HT-29 (cell line): ENCODE data around the gene KRT77. TPM values are rescaled to one million over a fixed set of nuclear protein-coding genes. Genes with fewer than 3 reads are reported as not detected.
"Not testable (repeated sequence)": the region's sequence is repeated elsewhere in the genome, so short reads cannot be mapped to it uniquely, and the experiment has no call there.

ENCODE experiments used
- DNase-seq: peaks from one replicate; pipeline ENCODE4 v3.0.0-alpha.2; 2015; ENCODE audit warnings: low spot score
- total RNA-seq: library from RNA; depleted of rRNA; stranded (reverse); fragments of >200 nt; shearing (Covaris generic); gene quantifications from 2 replicates; pipeline ENCODE4 v1.2.3, GENCODE V29; 2014

Gene KRT77
- total RNA-seq, 1 experiment from 2014 or later = not detected

GRCh38 chr12:52677126-52677525, 26.2 kb downstream of the KRT77 start:
- no peak for DNase-seq

GRCh38 chr12:52676163-52676562, 27.2 kb downstream of the KRT77 start:
- no peak for DNase-seq

- DNase-seq = no peak
Observed at GRCh38 chr12:52675301-52675701, 28.0 kb downstream of the KRT77 start.

DNA sequence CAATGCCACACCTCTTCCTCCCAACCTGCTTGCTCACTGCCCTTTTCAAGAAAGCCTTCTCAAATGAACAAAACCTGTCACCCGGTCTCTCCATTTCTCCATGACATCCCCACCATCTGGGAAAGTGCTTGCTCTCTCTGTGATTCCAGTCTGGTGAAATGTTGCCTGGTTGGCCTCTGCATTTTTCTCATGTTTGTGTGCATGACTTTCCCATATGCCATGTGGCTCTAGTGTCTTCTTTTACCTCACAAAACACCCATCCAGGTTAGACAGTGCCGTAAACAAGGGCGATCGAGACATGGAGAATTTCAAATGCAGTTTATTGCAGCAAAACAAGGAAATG, 28.9 kb downstream of the KRT77 start:
- no peak for DNase-seq

DNA sequence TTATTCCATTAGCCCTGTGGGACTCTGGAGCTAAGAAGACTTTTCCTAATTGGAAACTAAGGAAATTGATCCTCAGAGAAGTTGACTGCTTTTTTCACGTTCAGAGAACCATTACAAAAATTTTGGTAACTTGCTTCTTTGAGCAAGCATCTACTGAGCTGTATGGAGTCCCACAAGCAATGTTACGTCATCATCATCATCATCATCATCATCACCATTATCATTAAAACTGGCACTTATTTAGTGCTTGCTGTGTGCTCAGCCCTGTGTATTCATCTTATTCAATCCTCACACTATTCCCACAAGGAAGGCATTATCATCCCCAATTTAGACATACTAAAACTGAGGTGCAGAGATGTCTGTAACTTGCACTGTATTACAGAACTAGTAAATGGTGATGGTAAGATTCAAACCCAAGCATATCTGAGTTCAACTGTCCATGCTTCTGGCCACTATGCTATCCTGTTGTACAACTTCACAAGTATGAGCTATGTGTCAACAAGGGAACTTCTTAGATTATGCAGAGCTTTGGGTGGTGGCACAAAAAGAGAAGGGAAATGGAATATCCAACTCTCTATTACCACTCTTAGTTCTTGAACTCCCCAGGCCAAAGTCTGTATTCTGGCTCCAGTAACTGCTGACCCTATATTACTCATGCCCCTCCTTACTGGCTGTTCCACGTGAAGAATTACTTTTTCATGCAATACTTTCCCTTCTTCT, 29.5 kb downstream of the KRT77 start:
- DNase-seq = no peak

- no peak for DNase-seq
Observed at GRCh38 chr12:52673217-52673616, 30.1 kb downstream of the KRT77 start.

- no peak for DNase-seq
Observed at GRCh38 chr12:52672321-52672933, 30.9 kb downstream of the KRT77 start.

GRCh38 chr12:52670961-52671360, 32.4 kb downstream of the KRT77 start:
- no peak for DNase-seq

DNA sequence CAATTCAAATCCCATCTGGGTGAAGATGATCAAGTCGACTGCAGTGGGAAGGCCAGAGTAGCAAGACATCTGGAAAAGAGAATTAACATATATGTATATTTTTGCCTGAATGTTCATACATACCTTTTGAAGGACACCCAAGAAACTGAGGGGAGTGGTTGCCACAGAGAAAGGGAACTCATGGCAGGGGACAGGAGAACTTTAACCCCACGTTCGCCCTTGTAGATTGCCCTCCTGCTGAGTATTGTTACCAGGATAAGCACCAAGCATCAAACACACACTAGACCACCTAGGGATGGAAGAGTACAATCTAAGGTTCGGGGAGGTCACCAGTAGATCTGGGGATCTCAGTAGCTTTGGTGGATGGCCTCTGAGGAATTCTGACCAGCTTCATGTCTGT, 32.8 kb downstream of the KRT77 start:
- DNase-seq = no peak

DNA sequence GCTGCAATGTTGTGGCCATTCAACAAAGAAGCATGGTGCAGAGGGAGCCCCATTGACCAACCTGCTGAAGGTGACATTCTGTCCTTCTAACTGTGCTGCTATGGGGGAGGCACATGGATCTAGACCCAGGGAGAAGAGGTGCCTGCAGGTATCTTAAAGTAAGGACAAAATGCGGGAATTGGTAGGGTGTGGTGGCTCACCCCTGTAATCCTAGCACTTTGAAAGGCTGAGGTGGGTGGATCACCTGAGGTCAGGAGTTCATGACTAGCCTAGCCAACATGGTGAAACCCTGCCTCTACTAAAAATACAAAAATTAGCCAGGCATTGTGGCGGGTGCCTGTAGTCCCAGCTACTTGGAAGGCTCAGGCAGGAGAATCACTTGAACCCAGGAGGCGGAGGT, 33.4 kb downstream of the KRT77 start:
- not testable (repeated sequence) for DNase-seq

DNA sequence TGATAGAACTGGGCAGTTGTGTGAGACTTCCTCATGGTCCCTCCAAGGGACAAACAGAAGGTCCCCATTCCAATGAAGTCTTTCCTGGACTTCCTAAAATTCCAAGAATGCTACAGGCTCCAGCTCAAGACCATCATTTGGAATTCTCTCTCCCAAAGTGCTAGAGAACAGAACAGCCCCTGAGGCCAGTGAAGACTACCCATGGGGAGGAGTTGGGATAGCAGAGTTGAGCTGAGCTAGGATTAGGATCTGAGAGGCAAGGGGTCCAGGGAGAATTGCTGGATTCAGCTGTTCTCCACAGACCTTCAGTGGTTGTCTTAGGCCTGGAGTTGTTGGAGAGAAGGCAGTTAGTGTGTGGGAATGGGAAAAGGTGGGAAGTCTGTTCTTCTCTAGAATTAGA, 33.9 kb downstream of the KRT77 start:
- no peak for DNase-seq

DNA sequence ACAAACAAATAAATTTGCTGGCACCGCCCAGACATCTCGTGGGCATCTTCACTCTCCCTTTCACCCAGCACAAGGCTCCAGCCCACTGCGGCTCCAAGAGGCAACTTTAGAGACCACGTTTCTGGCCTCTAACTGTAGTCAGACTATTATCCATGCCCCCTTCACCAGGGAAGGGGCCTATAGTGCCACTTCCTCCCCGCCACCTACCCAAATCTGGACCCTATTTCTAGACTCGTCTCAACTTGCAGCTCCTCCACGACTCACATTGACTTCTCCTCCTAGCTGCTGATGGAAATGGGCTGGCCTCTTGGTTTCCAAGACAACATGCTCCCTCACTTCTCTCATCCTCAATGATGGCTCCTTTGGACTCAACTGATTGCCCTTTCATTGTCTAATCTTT, 35.4 kb downstream of the KRT77 start:
- no peak for DNase-seq

DNA sequence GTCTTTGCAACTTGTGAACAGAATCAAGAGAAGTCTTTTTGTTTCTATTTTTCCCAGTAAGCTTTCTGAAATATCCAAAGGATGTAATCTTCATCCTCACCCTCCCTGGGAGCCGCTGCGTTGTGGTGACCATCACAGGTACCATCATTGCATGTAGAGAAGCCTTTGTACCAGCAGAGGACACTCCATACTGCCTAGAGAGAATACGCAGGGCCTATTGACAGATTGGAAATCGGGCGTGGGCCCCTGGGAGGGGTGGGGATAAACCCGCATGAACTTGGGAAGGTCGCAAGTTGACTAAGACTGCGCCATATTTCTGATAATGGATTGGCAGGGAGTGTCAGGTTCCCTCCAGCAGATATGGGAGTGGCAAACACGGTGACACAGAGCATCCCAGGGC, 35.8 kb downstream of the KRT77 start:
- no peak for DNase-seq

- DNase-seq = no peak
Observed at GRCh38 chr12:52666471-52666870, 36.9 kb downstream of the KRT77 start.

DNA sequence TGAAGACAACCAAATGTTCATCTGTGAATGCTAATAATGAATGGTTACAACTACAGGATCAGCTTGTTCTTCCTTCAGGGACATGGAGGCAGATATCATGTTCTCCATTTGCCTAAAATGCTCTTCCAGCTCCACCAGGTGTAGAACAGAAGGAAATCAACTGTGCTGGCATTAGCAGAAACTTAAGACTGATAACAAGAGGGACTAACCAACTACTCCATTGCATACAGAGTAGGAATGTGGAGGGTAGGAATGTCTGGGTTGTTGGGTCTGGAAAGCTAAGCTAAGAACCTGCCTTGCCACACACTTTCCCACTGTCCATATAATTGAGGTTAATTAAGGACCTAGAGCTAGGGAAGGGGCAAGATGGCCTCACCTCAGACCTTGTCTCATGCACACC, 39.9 kb downstream of the KRT77 start:
- no peak for DNase-seq

DNA sequence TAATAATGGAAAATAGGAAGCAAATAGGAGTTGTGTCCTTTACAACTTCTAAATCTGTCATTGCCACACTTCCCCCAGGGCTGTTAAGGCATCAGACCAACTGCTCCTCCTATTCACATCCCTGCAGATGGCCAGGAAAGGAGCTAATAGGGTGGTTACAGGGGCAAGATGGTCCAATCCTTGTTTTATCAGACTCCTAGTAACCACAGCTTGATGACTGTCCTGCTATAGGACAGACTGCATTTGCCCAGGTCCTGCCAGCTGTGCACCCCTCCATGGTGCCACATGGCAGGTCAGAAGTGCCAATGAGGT, 40.5 kb downstream of the KRT77 start:
- DNase-seq = no peak

DNA sequence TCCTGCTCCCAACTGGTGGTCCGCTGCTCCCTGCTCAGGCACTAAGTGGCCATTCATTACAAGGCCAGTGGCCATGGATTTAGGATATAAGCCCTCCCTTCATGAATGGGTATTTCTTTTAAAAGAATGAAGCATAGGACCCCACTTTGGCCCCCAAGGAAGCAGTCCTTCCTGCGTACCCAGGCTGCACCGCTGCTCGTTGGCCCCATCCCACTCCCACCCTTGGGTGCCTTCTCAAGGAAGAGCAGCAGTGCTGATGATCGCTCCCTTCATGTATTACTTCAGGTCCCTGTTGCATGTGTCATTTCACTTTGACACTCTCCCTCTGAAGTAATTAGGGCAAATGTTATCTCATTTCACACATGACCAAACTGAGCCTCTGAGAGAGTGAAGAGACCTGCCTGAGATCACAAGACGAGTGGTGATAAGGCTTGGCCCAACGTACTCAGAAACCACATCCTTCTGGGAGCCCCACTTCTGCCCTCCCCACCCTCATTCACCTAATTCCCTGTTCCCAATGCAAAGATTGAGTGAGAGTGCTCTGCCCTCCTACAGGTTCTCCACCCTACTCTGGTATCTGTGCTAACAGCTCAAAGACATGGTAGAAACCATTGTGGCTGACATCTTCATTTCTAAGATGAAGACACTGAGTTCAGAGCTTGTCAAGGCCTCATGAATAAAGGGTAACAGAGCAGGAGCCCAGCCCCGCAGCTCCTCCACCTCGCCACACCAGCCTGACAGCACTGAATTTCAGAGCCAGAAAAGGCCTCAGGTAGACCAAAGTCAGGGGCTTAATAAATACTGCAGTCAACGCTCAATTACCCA, 41.0 kb downstream of the KRT77 start:
- DNase-seq = no peak

DNA sequence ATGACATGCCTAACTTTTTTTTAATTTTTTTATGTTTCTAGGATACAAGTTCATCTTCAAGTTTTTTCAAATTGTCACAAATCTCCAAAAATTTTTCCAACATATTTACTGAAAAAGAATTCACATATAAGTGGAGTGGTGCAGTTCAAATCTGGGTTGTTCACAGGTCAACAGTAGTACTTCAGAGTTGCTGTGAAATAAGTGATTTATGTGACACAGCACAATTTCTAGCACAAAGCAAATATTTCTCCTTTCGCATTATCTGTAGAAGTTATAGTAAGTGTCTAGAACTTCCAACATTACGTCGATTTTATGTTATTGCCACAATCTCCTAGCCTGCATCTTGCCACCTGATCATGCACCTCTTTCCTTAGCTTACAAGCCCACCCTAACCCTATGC, 41.7 kb downstream of the KRT77 start:
- no peak for DNase-seq

GRCh38 chr12:52660934-52661499, 42.3 kb downstream of the KRT77 start:
- DNase-seq = no peak

GRCh38 chr12:52659951-52660350, 43.4 kb downstream of the KRT77 start:
- DNase-seq = no peak

GRCh38 chr12:52659395-52659794, 43.9 kb downstream of the KRT77 start:
- no peak for DNase-seq

DNA sequence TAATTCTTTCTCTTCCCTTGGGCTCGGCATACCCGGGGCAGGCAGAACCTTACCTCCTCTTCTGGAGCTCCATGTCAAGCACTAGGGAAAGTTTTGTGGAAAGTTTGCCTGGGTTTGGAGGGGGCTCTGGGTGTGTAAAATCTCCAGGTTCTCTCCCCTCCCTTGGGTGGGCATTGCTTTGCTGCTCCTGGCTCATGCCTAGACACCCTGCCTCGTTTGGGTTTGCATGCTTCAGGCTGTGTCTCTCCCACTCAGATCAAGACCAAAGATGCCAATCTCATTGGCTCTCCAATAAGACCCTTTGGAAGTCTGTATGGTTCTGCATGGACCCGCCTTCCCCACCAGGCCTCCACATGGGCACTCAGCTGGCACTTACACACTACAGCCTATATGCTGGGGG, 45.1 kb downstream of the KRT77 start:
- no peak for DNase-seq
